ENCODE measurements around the gene CYP27B1.

Gene CYP27B1

DNA sequence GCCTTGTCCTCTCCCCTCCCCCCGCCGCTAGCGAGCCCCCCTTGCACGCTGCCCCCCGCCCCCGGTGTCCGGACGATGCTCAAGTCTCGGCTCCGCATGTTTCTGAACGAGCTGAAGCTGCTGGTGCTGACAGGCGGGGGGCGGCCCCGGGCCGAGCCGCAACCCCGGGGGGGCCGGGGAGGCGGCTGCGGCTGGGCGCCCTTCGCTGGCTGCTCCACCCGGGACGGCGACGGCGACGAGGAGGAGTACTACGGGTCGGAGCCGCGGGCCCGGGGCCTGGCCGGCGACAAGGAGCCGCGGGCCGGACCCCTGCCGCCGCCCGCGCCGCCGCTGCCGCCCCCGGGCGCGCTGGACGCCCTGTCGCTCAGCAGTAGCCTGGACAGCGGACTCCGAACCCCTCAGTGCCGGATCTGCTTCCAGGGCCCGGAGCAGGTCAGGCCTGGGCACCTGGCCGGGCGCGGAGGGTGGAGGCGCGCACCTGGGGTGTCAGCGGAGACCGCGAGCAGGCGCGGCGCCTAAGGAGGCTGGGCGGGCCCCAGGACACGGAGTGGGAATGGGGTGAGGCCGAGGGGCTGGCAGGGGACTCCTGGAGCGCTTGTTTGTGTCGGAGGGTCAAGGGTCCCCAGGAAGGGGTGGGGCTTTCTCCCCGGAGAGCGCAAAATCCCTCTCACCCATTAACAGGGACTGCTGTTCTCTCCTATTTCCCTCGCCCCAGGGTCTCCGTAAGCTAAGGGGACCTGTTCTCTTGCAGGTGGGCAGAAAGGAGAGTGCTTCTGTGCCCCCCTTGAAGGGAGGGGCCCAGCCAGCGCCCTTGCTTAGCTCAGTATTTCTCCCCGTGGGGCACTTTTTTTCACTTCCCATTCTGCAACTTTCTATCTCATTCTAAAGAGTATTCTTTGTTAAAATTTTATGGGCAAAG lies 11.2 kb downstream of the CYP27B1 start:
- peak overlapping the region; percentile 59 for H3K4me3 ChIP-seq (ENCODE audit: low read depth, low read length)
- TF ChIP-seq, protein P1, sequence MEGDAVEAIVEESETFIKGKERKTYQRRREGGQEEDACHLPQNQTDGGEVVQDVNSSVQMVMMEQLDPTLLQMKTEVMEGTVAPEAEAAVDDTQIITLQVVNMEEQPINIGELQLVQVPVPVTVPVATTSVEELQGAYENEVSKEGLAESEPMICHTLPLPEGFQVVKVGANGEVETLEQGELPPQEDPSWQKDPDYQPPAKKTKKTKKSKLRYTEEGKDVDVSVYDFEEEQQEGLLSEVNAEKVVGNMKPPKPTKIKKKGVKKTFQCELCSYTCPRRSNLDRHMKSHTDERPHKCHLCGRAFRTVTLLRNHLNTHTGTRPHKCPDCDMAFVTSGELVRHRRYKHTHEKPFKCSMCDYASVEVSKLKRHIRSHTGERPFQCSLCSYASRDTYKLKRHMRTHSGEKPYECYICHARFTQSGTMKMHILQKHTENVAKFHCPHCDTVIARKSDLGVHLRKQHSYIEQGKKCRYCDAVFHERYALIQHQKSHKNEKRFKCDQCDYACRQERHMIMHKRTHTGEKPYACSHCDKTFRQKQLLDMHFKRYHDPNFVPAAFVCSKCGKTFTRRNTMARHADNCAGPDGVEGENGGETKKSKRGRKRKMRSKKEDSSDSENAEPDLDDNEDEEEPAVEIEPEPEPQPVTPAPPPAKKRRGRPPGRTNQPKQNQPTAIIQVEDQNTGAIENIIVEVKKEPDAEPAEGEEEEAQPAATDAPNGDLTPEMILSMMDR (IDR thresholded peaks at IDR 0.05), result no peak
- H3K79me2 ChIP-seq, result peaks cover 5% of the 10 kb centered on the region
- H3K4me1 ChIP-seq, result peaks cover 9% of the 10 kb centered on the region
- H3K9me3 ChIP-seq (ENCODE audit: control insufficient read depth, low read length), result no peaks in the 10 kb centered on the region
- H3K9ac ChIP-seq, result no peak overlapping the region
- H3K27me3 ChIP-seq (ENCODE audit: control insufficient read depth, insufficient read depth, low read length), result no peaks in the 10 kb centered on the region
- no peaks in the 10 kb centered on the region for H3K36me3 ChIP-seq (ENCODE audit: control insufficient read depth, insufficient read depth, low read length)
- H3K27ac ChIP-seq, result no peak overlapping the region
- H3K4me2 ChIP-seq (ENCODE audit: low read length), result peak overlapping the region; percentile 77
- peak overlapping the region; percentile 43 for H2AFZ ChIP-seq

DNA sequence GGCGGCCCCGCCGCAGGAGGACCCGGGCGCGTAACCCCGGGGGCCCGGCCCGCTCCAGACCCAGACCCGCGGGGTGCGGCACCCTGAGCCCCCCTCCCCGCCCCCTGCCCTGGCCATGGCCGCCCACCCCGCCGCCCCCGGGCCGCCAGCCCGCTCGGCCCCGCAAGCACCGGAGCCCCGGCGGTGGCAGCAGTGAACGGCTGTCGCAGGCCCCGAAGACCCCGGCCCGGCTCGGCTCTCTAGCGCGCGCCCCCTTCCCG lies 11.8 kb downstream of the CYP27B1 start:
- Histone ChIP-seq H3K9ac (no peak overlapping the region), H3K4me3 (ENCODE audit: low read depth, low read length) (peak overlapping the region; percentile 33), H3K79me2 (peaks cover 5% of the 10 kb centered on the region), H3K36me3 (ENCODE audit: control insufficient read depth, insufficient read depth, low read length) (no peaks in the 10 kb centered on the region), H3K4me1 (peaks cover 9% of the 10 kb centered on the region), H3K9me3 (ENCODE audit: control insufficient read depth, low read length) (no peaks in the 10 kb centered on the region), H3K27ac (no peak overlapping the region), H3K4me2 (ENCODE audit: low read length) (peak overlapping the region; percentile 24), H2AFZ (peak overlapping the region; percentile 36), H3K27me3 (ENCODE audit: control insufficient read depth, insufficient read depth, low read length) (no peaks in the 10 kb centered on the region)
- TF ChIP-seq, protein P1 (IDR thresholded peaks at IDR 0.05), result no peak

DNA sequence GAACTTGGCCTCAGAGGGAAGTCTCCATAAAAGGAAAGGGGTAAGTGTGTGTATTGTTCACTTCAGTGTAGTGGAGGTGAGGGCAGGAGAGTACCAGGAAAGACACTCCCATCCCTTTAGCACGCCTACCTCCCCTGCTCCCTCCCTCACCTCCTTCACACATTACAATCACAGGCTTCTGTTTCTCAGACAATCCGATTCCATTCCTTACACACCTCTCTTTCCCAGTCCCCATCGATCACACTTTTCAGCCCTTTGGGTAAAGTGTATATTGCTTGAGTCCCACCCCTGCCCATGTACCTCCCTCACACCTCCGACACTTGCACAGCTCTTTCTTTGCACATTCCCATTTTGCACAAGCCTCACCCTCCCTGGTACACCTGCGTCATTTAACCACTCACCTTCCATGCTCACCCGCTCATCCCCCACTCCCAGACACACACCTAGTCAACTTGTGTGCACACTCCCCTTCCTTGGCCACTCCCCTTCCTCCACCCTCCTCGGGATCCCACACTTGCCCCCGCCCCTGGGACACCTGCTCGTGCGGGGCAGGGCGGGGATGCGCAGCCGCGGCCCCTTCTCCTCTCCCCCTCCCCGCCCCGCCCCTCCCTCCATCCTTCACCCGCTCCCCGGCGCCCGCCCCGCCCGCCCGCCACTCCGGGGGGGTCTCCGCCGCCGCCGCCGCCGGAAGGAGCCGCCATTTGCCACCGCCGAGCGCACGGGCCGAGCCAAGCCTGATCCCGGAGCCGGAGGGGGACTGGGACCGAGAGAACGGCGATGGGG lies 12.3 kb downstream of the CYP27B1 start, which contains the start of gene MARCHF9:
MARCHF9 (plus strand) TSS at position 693 of the 783 bp plus-strand sequence. CDS start 426 bp downstream, outside the sequence.
- peak within 1 kb of the TSS; percentile 83 for H3K27ac ChIP-seq
- peaks cover 9% of the 10 kb centered on the region for H3K4me1 ChIP-seq
- no peaks in the 10 kb centered on the region for H3K9me3 ChIP-seq (ENCODE audit: control insufficient read depth, low read length)
- H3K9ac ChIP-seq, result peak within 1 kb of the TSS; percentile 43
- peak within 1 kb of the TSS; percentile 83 for H3K4me2 ChIP-seq (ENCODE audit: low read length)
- TF ChIP-seq, protein P1 (IDR thresholded peaks at IDR 0.05), result no peak
- peak within 1 kb of the TSS; percentile 59 for H3K4me3 ChIP-seq (ENCODE audit: low read depth, low read length)
- H3K27me3 ChIP-seq (ENCODE audit: control insufficient read depth, insufficient read depth, low read length), result no peaks in the 10 kb centered on the region
- peaks cover 5% of the 10 kb centered on the region for H3K79me2 ChIP-seq
- H3K36me3 ChIP-seq (ENCODE audit: control insufficient read depth, insufficient read depth, low read length), result no peaks in the 10 kb centered on the region
- peak within 1 kb of the TSS; percentile 78 for H2AFZ ChIP-seq

DNA sequence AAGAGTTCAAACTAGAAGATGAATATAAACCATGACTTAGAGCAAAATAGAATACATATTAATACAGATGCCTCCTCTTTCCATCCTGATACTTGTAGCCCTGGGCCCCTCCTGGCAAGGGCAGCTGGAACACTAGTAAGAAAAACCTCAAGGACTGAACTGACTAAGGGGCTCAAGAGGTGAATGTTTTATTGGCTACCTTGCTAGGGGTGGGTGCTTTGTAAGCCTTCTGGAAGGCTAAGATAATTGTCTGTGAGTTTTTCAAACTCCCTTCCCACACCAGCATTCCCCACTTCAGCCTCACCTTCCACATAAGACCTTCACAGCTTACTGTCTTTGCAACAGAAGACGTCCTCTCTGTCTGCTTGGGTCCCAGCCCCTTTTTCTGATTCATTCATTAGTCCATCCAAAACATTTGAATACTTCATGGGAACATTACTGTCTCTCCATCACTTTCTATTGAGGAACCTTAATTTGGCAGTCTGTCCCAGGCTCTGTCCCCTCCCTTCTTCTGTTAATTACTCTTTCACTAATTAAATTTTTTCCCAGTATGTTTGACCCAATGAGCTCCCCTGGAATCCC lies 13.0 kb downstream of the CYP27B1 start:
- H3K4me1 ChIP-seq, result peaks cover 9% of the 10 kb centered on the region

More for the DNA sequence above, 13.0 kb downstream of the CYP27B1 start:
- Histone ChIP-seq H2AFZ (peak overlapping the region; percentile 78), H3K9ac (no peak overlapping the region), H3K27ac (peak overlapping the region; percentile 83), H3K36me3 (ENCODE audit: control insufficient read depth, insufficient read depth, low read length) (no peaks in the 10 kb centered on the region), H3K4me3 (ENCODE audit: low read depth, low read length) (no peak overlapping the region), H3K27me3 (ENCODE audit: control insufficient read depth, insufficient read depth, low read length) (no peaks in the 10 kb centered on the region), H3K9me3 (ENCODE audit: control insufficient read depth, low read length) (no peaks in the 10 kb centered on the region), H3K79me2 (peaks cover 5% of the 10 kb centered on the region), H3K4me2 (ENCODE audit: low read length) (no peak overlapping the region)
- TF ChIP-seq, protein P1 (IDR thresholded peaks at IDR 0.05), result no peak
